Mesenchymal stem cell (in vitro differentiated cells and primary cell): ENCODE measurements around the gene SCYGR6.

Source experiments
- DNase-seq: peaks from one replicate; pipeline ENCODE4 v3.0.0-alpha.2; 2013
- H2AFZ ChIP-seq: one replicate; pipeline ENCODE4 v1.6.1; 2013; ENCODE audit warnings: low read depth, mild to moderate bottlenecking, control low read depth, inconsistent platforms, low read length, moderate library complexity
- H2AK5ac ChIP-seq: 2 replicates; pipeline ENCODE4 v1.6.1; 2013; ENCODE audit warnings: low read length, moderate library complexity, mild to moderate bottlenecking, inconsistent platforms; ENCODE audit not compliant: severe bottlenecking
- H2BK120ac ChIP-seq: one replicate; pipeline ENCODE4 v1.6.1; 2013; ENCODE audit warnings: low read depth, mild to moderate bottlenecking, inconsistent platforms, low read length, moderate library complexity
- H2BK12ac ChIP-seq, 2 experiments: one replicate each; pipeline ENCODE4 v1.6.1; 2013; ENCODE audit warnings: inconsistent platforms in 2 of 2, low read length in 2 of 2, mild to moderate bottlenecking in 2 of 2, moderate library complexity in 2 of 2, control low read depth in 1 of 2
- H2BK15ac ChIP-seq: one replicate; pipeline ENCODE4 v1.6.1; 2013; ENCODE audit warnings: mild to moderate bottlenecking, low read depth, inconsistent platforms; ENCODE audit not compliant: poor library complexity, severe bottlenecking
- H2BK5ac ChIP-seq: 2 replicates; pipeline ENCODE4 v1.6.1; 2013; ENCODE audit warnings: low read depth, mild to moderate bottlenecking, low read length, control low read depth, inconsistent platforms; ENCODE audit not compliant: poor library complexity, severe bottlenecking
- H3K14ac ChIP-seq, 2 experiments: one replicate each; pipeline ENCODE4 v1.6.1; 2013; ENCODE audit warnings: inconsistent platforms in 2 of 2, low read length in 2 of 2, control low read depth in 1 of 2, mild to moderate bottlenecking in 1 of 2, moderate library complexity in 1 of 2
- H3K18ac ChIP-seq, 2 experiments: one replicate each; pipeline ENCODE4 v1.6.1; 2013; ENCODE audit warnings: inconsistent platforms in 2 of 2, low read length in 2 of 2, control low read depth in 1 of 2, low read depth in 1 of 2, mild to moderate bottlenecking in 1 of 2
- H3K23ac ChIP-seq, 2 experiments: one replicate each; pipeline ENCODE4 v1.6.1; 2013; ENCODE audit warnings: inconsistent platforms in 2 of 2, low read length in 2 of 2, mild to moderate bottlenecking in 2 of 2, moderate library complexity in 2 of 2, control low read depth in 1 of 2
- H3K27ac ChIP-seq: 2 replicates; pipeline ENCODE4 v1.5.1; 2013; ENCODE audit warnings: mild to moderate bottlenecking, moderate library complexity, low read length, control low read depth, inconsistent platforms; ENCODE audit not compliant: poor library complexity, severe bottlenecking
- H3K27me3 ChIP-seq, 2 experiments: 2 replicates each; pipeline versions ENCODE4 v1.6.1 to v1.7.0; 2013; ENCODE audit warnings: low read length in 2 of 2, mild to moderate bottlenecking in 2 of 2, moderate library complexity in 2 of 2, control low read depth in 1 of 2, inconsistent platforms in 1 of 2; ENCODE audit not compliant: control insufficient read depth in 1 of 2, insufficient read depth in 1 of 2
- H3K36me3 ChIP-seq, 2 experiments: 2 replicates each; pipeline versions ENCODE4 v1.6.1 to v1.7.0; 2013; ENCODE audit warnings: low read length in 2 of 2, control low read depth in 1 of 2, inconsistent platforms in 1 of 2, low read depth in 1 of 2, mild to moderate bottlenecking in 1 of 2; ENCODE audit not compliant: insufficient read depth in 2 of 2, control insufficient read depth in 1 of 2
- H3K4ac ChIP-seq, 2 experiments: one replicate each; pipeline ENCODE4 v1.6.1; 2013; ENCODE audit warnings: inconsistent platforms in 2 of 2, low read length in 2 of 2, mild to moderate bottlenecking in 2 of 2, moderate library complexity in 2 of 2, control low read depth in 1 of 2, low read depth in 1 of 2
- H3K4me1 ChIP-seq: 2 replicates; pipeline ENCODE4 v1.6.1; 2013; ENCODE audit warnings: low read depth, low read length, control low read depth; ENCODE audit not compliant: control insufficient read depth, insufficient read depth
- H3K4me2 ChIP-seq: 2 replicates; pipeline ENCODE4 v1.6.1; 2013; ENCODE audit warnings: low read length, mild to moderate bottlenecking, inconsistent platforms; ENCODE audit not compliant: poor library complexity, severe bottlenecking
- H3K4me3 ChIP-seq, 2 experiments: 2 replicates each; pipeline versions ENCODE4 v1.5.1 to v1.7.0; 2013; ENCODE audit warnings: low read length in 2 of 2, mild to moderate bottlenecking in 2 of 2, control low read depth in 1 of 2, low read depth in 1 of 2; ENCODE audit not compliant: insufficient read depth in 1 of 2
- H3K79me1 ChIP-seq: replicated peaks from 2 replicates; pipeline ENCODE4 v1.6.1; 2013; ENCODE audit warnings: mild to moderate bottlenecking, control low read depth, low read length, inconsistent platforms; ENCODE audit not compliant: poor library complexity, severe bottlenecking
- H3K9ac ChIP-seq: 2 replicates; pipeline ENCODE4 v1.7.0; 2013; ENCODE audit warnings: mild to moderate bottlenecking, low read length, moderate library complexity
- H3K9me3 ChIP-seq: 2 replicates; pipeline ENCODE4 v1.7.0; 2013; ENCODE audit warnings: mild to moderate bottlenecking, low read length; ENCODE audit not compliant: control insufficient read depth
- H4K8ac ChIP-seq: one replicate; pipeline ENCODE4 v1.6.1; 2013; ENCODE audit warnings: inconsistent platforms, mild to moderate bottlenecking, low read length, moderate library complexity
- H4K91ac ChIP-seq: one replicate; pipeline ENCODE4 v1.6.1; 2013; ENCODE audit warnings: mild to moderate bottlenecking, low read length, inconsistent platforms
- WGBS: methylation state at CpG from one replicate; pipeline ENCODE4 v1.1.7; 2013; ENCODE audit warnings: mixed read lengths; 5-methylcytosine and 5-hydroxymethylcytosine counted together

SCYGR6 gene

DNA sequence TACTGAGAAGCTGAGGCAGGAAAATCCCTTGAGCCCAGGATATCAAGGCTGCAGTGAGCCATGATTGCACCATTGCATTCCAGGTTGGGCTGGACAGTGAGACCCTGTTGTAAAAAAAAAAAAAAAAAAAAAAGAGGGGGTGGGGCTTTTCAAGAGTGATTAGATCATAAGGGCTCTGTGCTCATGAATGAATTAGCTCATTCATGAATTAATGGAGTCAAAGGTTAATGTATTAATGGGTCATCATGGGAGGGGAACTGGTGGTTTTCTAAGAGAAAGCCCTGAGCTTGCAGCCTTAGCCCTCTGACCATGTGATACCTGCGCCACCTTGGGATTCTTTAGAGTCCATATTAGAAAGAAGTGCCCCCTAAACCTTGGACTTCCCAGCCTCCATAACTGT lies 11.3 kb downstream of the SCYGR6 start:
- H3K36me3 ChIP-seq, result no peaks in the 10 kb centered on the region
- no peak overlapping the region for H3K4ac ChIP-seq
- no peak overlapping the region for H2BK120ac ChIP-seq
- H3K9me3 ChIP-seq, result no peaks in the 10 kb centered on the region
- no peak overlapping the region for H2AK5ac ChIP-seq
- no peak overlapping the region for H3K18ac ChIP-seq
- no peak overlapping the region for H3K9ac ChIP-seq
- H2BK5ac ChIP-seq, result no peak overlapping the region
- H3K4me3 ChIP-seq, result no peak overlapping the region
- WGBS, result 90% methylated on average over 1 of the region's 1 CpG
- no peak overlapping the region for H3K27ac ChIP-seq
- no peak overlapping the region for H4K91ac ChIP-seq
- H3K14ac ChIP-seq, result no peak overlapping the region
- H3K4me1 ChIP-seq, result peaks cover 4% of the 10 kb centered on the region
- no peak overlapping the region for H2BK12ac ChIP-seq
- H3K79me1 ChIP-seq, result no peaks in the 10 kb centered on the region
- H3K4me2 ChIP-seq, result no peak overlapping the region
- no peak overlapping the region for H3K23ac ChIP-seq
- H2BK15ac ChIP-seq, result no peak overlapping the region
- no peaks in the 10 kb centered on the region for H3K27me3 ChIP-seq
- DNase-seq, result no peak
- no peak overlapping the region for H4K8ac ChIP-seq
- no peak overlapping the region for H2AFZ ChIP-seq

DNA sequence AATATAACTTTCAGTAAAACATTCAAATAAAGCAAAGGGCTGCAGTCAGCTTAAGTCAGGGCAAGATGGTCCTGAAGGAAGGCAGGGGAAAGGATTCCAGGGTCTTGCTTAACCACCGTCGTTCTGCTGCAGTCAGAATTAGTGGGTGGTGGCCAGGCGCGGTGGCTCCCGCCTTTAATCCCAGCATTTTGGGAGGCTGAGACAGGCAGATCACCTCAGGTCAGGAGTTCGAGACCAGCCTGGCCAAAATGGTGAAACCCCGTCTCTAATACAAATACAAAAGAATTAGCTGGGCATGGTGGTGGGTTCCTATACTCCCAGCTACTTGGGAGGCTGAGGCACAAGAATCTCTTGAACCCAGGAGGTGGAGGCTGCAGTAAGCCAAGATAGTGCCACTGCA lies 13.6 kb downstream of the SCYGR6 start:
- Histone ChIP-seq H3K79me1 (no peaks in the 10 kb centered on the region), H3K4me3 (no peak overlapping the region), H3K9me3 (no peaks in the 10 kb centered on the region), H3K4me2 (no peak overlapping the region), H4K91ac (no peak overlapping the region), H2BK15ac (no peak overlapping the region), H3K36me3 (no peaks in the 10 kb centered on the region), H2BK12ac (no peak overlapping the region), H2AK5ac (no peak overlapping the region), H3K18ac (no peak overlapping the region), H2AFZ (no peak overlapping the region), H4K8ac (no peak overlapping the region), H3K14ac (no peak overlapping the region), H2BK120ac (no peak overlapping the region), H3K4ac (no peak overlapping the region), H3K9ac (no peak overlapping the region), H3K27me3 (no peaks in the 10 kb centered on the region), H3K23ac (no peak overlapping the region), H3K4me1 (no peaks in the 10 kb centered on the region), H2BK5ac (no peak overlapping the region), H3K27ac (no peak overlapping the region)
- 96% methylated on average over 3 of the region's 7 CpGs for WGBS
- DNase-seq, result no peak

DNA sequence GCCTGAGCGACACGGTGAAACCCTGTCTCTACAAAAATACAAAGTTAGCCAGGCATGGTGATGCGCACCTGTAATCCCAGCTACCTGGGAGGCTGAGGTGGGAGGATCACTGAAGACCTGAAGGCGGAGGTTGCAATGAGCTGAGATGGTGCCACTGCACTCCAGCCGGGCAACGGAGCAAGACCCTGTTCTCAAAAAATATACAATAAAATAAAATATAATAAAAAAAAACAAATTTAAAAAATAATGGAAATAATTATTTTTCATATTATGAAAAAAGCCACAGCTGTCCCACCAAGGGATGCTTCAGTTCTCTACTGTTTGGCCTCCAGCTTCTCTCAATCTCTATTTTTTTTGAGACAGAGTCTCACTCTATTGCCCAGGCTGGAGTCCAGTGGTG lies 17.2 kb downstream of the SCYGR6 start:
- Histone ChIP-seq H3K4ac (no peak overlapping the region), H3K4me1 (peaks cover 3% of the 10 kb centered on the region), H2AK5ac (no peak overlapping the region), H3K18ac (no peak overlapping the region), H3K14ac (no peak overlapping the region), H2BK120ac (no peak overlapping the region), H3K9me3 (no peaks in the 10 kb centered on the region), H3K36me3 (no peaks in the 10 kb centered on the region), H3K23ac (no peak overlapping the region), H4K91ac (no peak overlapping the region), H3K27ac (no peak overlapping the region), H4K8ac (no peak overlapping the region), H2BK15ac (no peak overlapping the region), H2BK12ac (no peak overlapping the region), H3K79me1 (no peaks in the 10 kb centered on the region), H3K27me3 (no peaks in the 10 kb centered on the region), H3K9ac (no peak overlapping the region), H3K4me2 (no peak overlapping the region), H2AFZ (no peak overlapping the region), H3K4me3 (no peak overlapping the region), H2BK5ac (no peak overlapping the region)
- DNase-seq, result no peak
- 88% methylated on average over 4 of the region's 6 CpGs for WGBS

DNA sequence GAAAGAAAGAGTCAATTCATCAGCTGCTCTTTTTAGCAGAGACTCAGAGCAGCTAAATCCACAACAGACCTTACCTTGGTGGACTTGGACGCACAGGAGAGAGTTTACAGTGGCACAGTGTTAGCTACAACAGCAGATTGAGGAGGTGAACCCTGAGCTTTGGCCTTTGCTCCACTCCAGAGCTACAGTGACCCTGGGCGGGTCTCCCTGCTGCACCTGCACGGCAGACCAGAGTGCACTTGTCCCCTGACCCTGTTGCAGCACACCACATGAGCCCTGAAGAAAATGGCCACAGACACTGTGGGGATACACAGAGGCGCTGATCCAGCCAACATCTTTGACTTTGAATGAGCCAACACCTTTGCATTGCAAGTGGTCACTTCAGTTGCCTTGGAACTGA lies 17.7 kb downstream of the SCYGR6 start:
- H3K4me1 ChIP-seq, result peaks cover 3% of the 10 kb centered on the region
- no peak overlapping the region for H2AFZ ChIP-seq
- no peak overlapping the region for H2BK5ac ChIP-seq
- H4K91ac ChIP-seq, result no peak overlapping the region
- no peak overlapping the region for H3K4ac ChIP-seq
- H2AK5ac ChIP-seq, result no peak overlapping the region
- H3K4me3 ChIP-seq, result no peak overlapping the region
- H3K9me3 ChIP-seq, result no peaks in the 10 kb centered on the region
- H3K9ac ChIP-seq, result no peak overlapping the region
- H2BK12ac ChIP-seq, result no peak overlapping the region
- no peak overlapping the region for H3K23ac ChIP-seq
- no peak overlapping the region for H3K4me2 ChIP-seq
- no peaks in the 10 kb centered on the region for H3K27me3 ChIP-seq
- WGBS, result 87% methylated on average over 4 of the region's 4 CpGs
- no peak overlapping the region for H3K27ac ChIP-seq
- H3K14ac ChIP-seq, result no peak overlapping the region
- H2BK120ac ChIP-seq, result no peak overlapping the region
- no peaks in the 10 kb centered on the region for H3K79me1 ChIP-seq
- H3K36me3 ChIP-seq, result no peaks in the 10 kb centered on the region
- DNase-seq, result no peak
- no peak overlapping the region for H2BK15ac ChIP-seq
- no peak overlapping the region for H3K18ac ChIP-seq
- no peak overlapping the region for H4K8ac ChIP-seq
